Heart left ventricle (tissue), 16 donors: ENCODE data around the gene HOXA3. TPM values are rescaled to one million over a fixed set of nuclear protein-coding genes. Genes with fewer than 3 reads are reported as not detected.

ENCODE experiments used
- ATAC-seq, 4 donors: fragments of 200-7000 bp; cut with Tn5 transposase; one replicate each; pipeline ENCODE4 v1.9.1; 2020 to 2022; ENCODE audit warnings: moderate library complexity in 4 of 4, mild to moderate bottlenecking in 3 of 4, moderate number of reproducible peaks in 1 of 4
- DNase-seq, 5 donors: peaks; one replicate each; pipeline ENCODE4 v3.0.0-alpha.2; 2020
- H3K27ac ChIP-seq, 12 donors: fragments of 200-600 bp; sonication (generic) in 4 of 12; one replicate each; pipeline versions ENCODE4 v1.5.0 to v1.8.0; 2016 to 2022; ENCODE audit warnings: mild to moderate bottlenecking in 2 of 12
- H3K27me3 ChIP-seq, 9 donors: fragments of 200-600 bp; sonication (generic) in 2 of 9; one replicate each; pipeline versions ENCODE4 v1.5.1 to v1.8.0; 2016 to 2022; ENCODE audit warnings: mild to moderate bottlenecking in 3 of 9
- H3K36me3 ChIP-seq, 9 donors: fragments of 200-600 bp; sonication (generic) in 2 of 9; one replicate each; pipeline versions ENCODE4 v1.5.0 to v1.8.0; 2018 to 2022; ENCODE audit warnings: mild to moderate bottlenecking in 2 of 9
- H3K4me1 ChIP-seq, 12 donors: fragments of 200-600 bp; sonication (generic) in 4 of 12; one replicate each; pipeline versions ENCODE4 v1.5.0 to v1.8.0; 2016 to 2022; ENCODE audit warnings: mild to moderate bottlenecking in 3 of 12
- H3K4me3 ChIP-seq, 12 donors: fragments of 200-600 bp; sonication (generic) in 4 of 12; one replicate each; pipeline versions ENCODE4 v1.5.0 to v1.8.0; 2017 to 2022; ENCODE audit warnings: mild to moderate bottlenecking in 9 of 12, moderate library complexity in 4 of 12
- H3K9me3 ChIP-seq, 12 donors: fragments of 200-600 bp; sonication (generic) in 4 of 12; one replicate each; pipeline versions ENCODE4 v1.5.0 to v1.8.0; 2016 to 2022; ENCODE audit warnings: mild to moderate bottlenecking in 1 of 12
- CTCF ChIP-seq, 12 donors: fragments of 200-600 bp; sonication (generic) in 4 of 12; IDR thresholded peaks; one replicate each; pipeline versions ENCODE4 v1.5.0 to v1.8.0; 2018 to 2022; ENCODE audit warnings: antibody characterized with exemption in 12 of 12, mild to moderate bottlenecking in 5 of 12
- POLR2A ChIP-seq, 2 donors: fragments of 450-650 bp; IDR thresholded peaks; one replicate each; pipeline ENCODE4 v1.6.1; 2017; ENCODE audit warnings: antibody characterized with exemption in 2 of 2, mild to moderate bottlenecking in 2 of 2, moderate library complexity in 2 of 2
- WGBS, 4 donors: extraction: QIAGEN DNeasy Blood & Tissue Kit in 2 of 4; methylation state at CpG; one replicate each; pipeline versions ENCODE4 v1.1.5 to v1.1.7; 2013 to 2018; 5-methylcytosine and 5-hydroxymethylcytosine counted together
- intact Hi-C, 10 donors: fragments of 100-400 bp; cut with DNase I; formaldehyde crosslinking; loops; one replicate each; pipeline versions ENCODE4 v1.11.1 to v1.14.2; 2022
- polyA plus RNA-seq, 2 donors: library from polyadenylated mRNA; stranded (reverse); fragments of 200-250 nt; gene quantifications; one replicate each; pipeline ENCODE4 v1.2.3, GENCODE V29; 2013
- total RNA-seq, 9 donors: library from RNA; depleted of rRNA in 2 of 9; stranded (reverse); fragments of >200 nt in 2 of 9; fragmentation: NEBNext Ultra II Directional in 3 of 9; extraction: Animal tissue kit (Norgen Biotek cat#: 25700) in 3 of 9; gene quantifications; one replicate each; pipeline versions ENCODE4 v1.1.0 to v1.2.4, GENCODE V29; 2016 to 2023
- donor health status: ischemic (EF 13 %, LVEDD 7.1; RV severe dilation, severe dysfunction).
- donor health status: healthy with polysubstance abuse.
- donor health status: DM: no; HTN: yes; CAD: no.
- donor health status: DM: no; HTN: no; CAD: no.
- donor health status: ischemic (EF 25% LVEDD 6.9; RV normal size, moderate dysfunction).
- donor health status: ischemic (EF 25% LVEDD 5.7; RV mildly dilated, moderate dysfunction).
- donor health status: healthy.
- donor health status: DM: yes; HTN: yes; CAD: no.
- donor health status: ischemic (EF 35%, LVEDD 5.7; RV mildly dilated, moderate dysfunction).
- donor health status: nonischemic (EF 11% LVEDD 7.7; RV severe dilation, severe dysfunction).
- donor health status: DM: yes; HTN: yes; CAD: no.
- donor health status: PGD.
- donor health status: ischemic (EF 29% LVEDD 5.4; RV normal size, mild dysfunction).
- donor health status: nonischemic (EF 23%, LVEDD 6.1; RV moderate dilation, normal function).

The HOXA3 gene
- total and polyA plus RNA-seq, 11 donors: 0.07 to 3.1 (median 0.64) TPM; not detected in 2

GRCh38 chr7:27166531-27167505 is 14.4 kb upstream of the HOXA3 start:
- H3K27me3 ChIP-seq: peaks cover 82 to 100% (median 99%) of the 10 kb centered on the region in 9 donors
- H3K4me1 ChIP-seq: peaks cover 0 to 49% (median 7%) of the 10 kb centered on the region in 12 donors
- peak in 2 of 5 donors; percentile 16 to 62 for DNase-seq
- H3K36me3 ChIP-seq: no peaks in the 10 kb centered on the region
- H3K4me3 ChIP-seq: peak overlapping the region in 2 of 12 donors; percentile 17 to 51
- H3K27ac ChIP-seq: peak overlapping the region in 1 of 12 donors; percentile 91
- no peak for TF ChIP-seq POLR2A (IDR thresholded peaks at IDR 0.05)
- TF ChIP-seq CTCF (IDR thresholded peaks at IDR 0.05): no peak
- WGBS, 4 donors: 4 to 9% (median 6%) methylated on average over 43 to 50 of the region's 50 CpGs
- H3K9me3 ChIP-seq: no peaks in the 10 kb centered on the region
- no peak for ATAC-seq
- intact Hi-C loops: loop anchor here in 7 of 10 donors (10.0 kb wide), 6 partner anchors 802 to 1312 kb away; no protein-coding TSS in a partner anchor

- Histone ChIP-seq H3K27me3 (peaks cover 76 to 100% (median 99%) of the 10 kb centered on the region in 9 donors), H3K4me3 (peak overlapping the region in 7 of 12 donors; percentile 4 to 51 (median 7)), H3K9me3 (no peaks in the 10 kb centered on the region), H3K27ac (peak overlapping the region in 1 of 12 donors; percentile 91), H3K36me3 (no peaks in the 10 kb centered on the region), H3K4me1 (peaks cover 0 to 53% (median 12%) of the 10 kb centered on the region in 12 donors)
- no peak for ATAC-seq
- intact Hi-C loops: loop anchor here in 7 of 10 donors (10.0 kb wide), 6 partner anchors 801 to 1311 kb away; no protein-coding TSS in a partner anchor
- TF ChIP-seq POLR2A (IDR thresholded peaks at IDR 0.05): no peak
- TF ChIP-seq CTCF (IDR thresholded peaks at IDR 0.05): no peak
- WGBS, 4 donors: 5 to 8% (median 7%) methylated on average over 21 to 46 of the region's 46 CpGs
- DNase-seq: peak in 1 of 5 donors; percentile 6
These were observed 13.7 kb upstream of the HOXA3 start for GRCh38 chr7:27165996-27166530.

GRCh38 chr7:27165089-27165995 is 13.0 kb upstream of the HOXA3 start, which contains the start of gene HOXA9:
TSS of gene HOXA9 (minus strand) at chr7:27165537. CDS start at chr7:27165457, 80 bp downstream.
- H3K9me3 ChIP-seq: no peaks in the 10 kb centered on the region
- no peak for ATAC-seq
- peaks cover 79 to 100% (median 98%) of the 10 kb centered on the region in 9 donors for H3K27me3 ChIP-seq
- no peaks in the 10 kb centered on the region for H3K36me3 ChIP-seq
- peak in 2 of 5 donors; percentile 33 to 74 for DNase-seq
- 4 to 7% (median 6%) methylated on average over 50 to 82 of the region's 82 CpGs for WGBS, 4 donors
- H3K4me1 ChIP-seq: peaks cover 0 to 60% (median 19%) of the 10 kb centered on the region in 12 donors
- H3K27ac ChIP-seq: peak within 1 kb of the TSS in 1 of 12 donors; percentile 91
- intact Hi-C loops: loop anchor here in 7 of 10 donors (10.0 kb wide), 6 partner anchors 801 to 1311 kb away; no protein-coding TSS in a partner anchor
- TF ChIP-seq POLR2A (IDR thresholded peaks at IDR 0.05): no peak
- TF ChIP-seq CTCF (IDR thresholded peaks at IDR 0.05): peak in 1 of 12 donors; percentile 8
- peak within 1 kb of the TSS in 11 of 12 donors; percentile 6 to 51 (median 17) for H3K4me3 ChIP-seq
